Thyroid gland (tissue), 4 donors: ENCODE results near the gene MROH2A. TPM values are rescaled to one million over a fixed set of nuclear protein-coding genes. Genes with fewer than 3 reads are reported as not detected.

Source experiments
- DNase-seq, 2 donors: peaks; one replicate each; pipeline ENCODE4 v3.0.0-alpha.2; 2019
- H3K27ac ChIP-seq, 3 donors: fragments of 200-600 bp; sonication (generic); 1 replicate in 2 of 3; 2 replicates in 1 of 3; pipeline ENCODE4 v1.5.1; 2016 to 2019; ENCODE audit warnings: mild to moderate bottlenecking in 1 of 3, moderate library complexity in 1 of 3
- H3K27me3 ChIP-seq: fragments of 200-600 bp; sonication (generic); one replicate; pipeline ENCODE4 v1.5.1; 2019
- H3K36me3 ChIP-seq, 2 donors: fragments of 200-600 bp; sonication (generic); one replicate each; pipeline ENCODE4 v1.5.1; 2016 to 2019
- H3K4me1 ChIP-seq, 2 donors: fragments of 200-600 bp; sonication (generic); one replicate each; pipeline ENCODE4 v1.5.1; 2017 to 2019
- H3K4me3 ChIP-seq, 3 donors: fragments of 200-600 bp; sonication (generic); replicated peaks in 1 of 3; 1 replicate in 2 of 3; 2 replicates in 1 of 3; pipeline ENCODE4 v1.5.1; 2016; ENCODE audit warnings: mild to moderate bottlenecking in 1 of 3
- H3K9me3 ChIP-seq: fragments of 200-600 bp; sonication (generic); one replicate; pipeline ENCODE4 v1.5.1; 2017
- CTCF ChIP-seq, 6 experiments: fragments of 200-600 bp in 3 of 6; fragments of 450-650 bp in 3 of 6; sonication (generic) in 3 of 6; IDR thresholded peaks; one replicate each; pipeline ENCODE4 v1.5.1; 2016 to 2019; ENCODE audit warnings: antibody characterized with exemption in 6 of 6, mild to moderate bottlenecking in 2 of 6, inconsistent platforms in 1 of 6, moderate library complexity in 1 of 6
- POLR2A ChIP-seq, 2 donors: fragments of 450-650 bp; IDR thresholded peaks; one replicate each; pipeline ENCODE4 v1.6.1; 2017; ENCODE audit warnings: antibody characterized with exemption in 2 of 2, mild to moderate bottlenecking in 2 of 2, moderate library complexity in 1 of 2
- WGBS, 2 donors: methylation state at CpG; one replicate each; pipeline ENCODE4 v1.1.5; 2017; 5-methylcytosine and 5-hydroxymethylcytosine counted together
- intact Hi-C: fragments of 100-400 bp; cut with DNase I; formaldehyde crosslinking; loops from one replicate; pipeline ENCODE4 v1.15.1; 2023
- total RNA-seq, 4 donors: library from RNA; depleted of rRNA; stranded (reverse); fragments of >200 nt; gene quantifications; one replicate each; pipeline ENCODE4 v1.2.3, GENCODE V29; 2016

MROH2A gene
- total RNA-seq, 4 donors from 2014 or later: 1.3 to 20.4 (median 9.3) TPM

GRCh38 chr2:233844064-233844807 is 66.1 kb downstream of the MROH2A start:
- H3K4me3 ChIP-seq: no peak overlapping the region
- no peaks in the 10 kb centered on the region for H3K36me3 ChIP-seq
- H3K9me3 ChIP-seq: no peaks in the 10 kb centered on the region
- whole genome bisulfite sequencing, 2 donors: 90 to 94% methylated on average over 19 of the region's 19 CpGs
- TF ChIP-seq POLR2A (IDR thresholded peaks at IDR 0.05) (no peak), CTCF (IDR thresholded peaks at IDR 0.05) (no peak)
- H3K4me1 ChIP-seq: no peaks in the 10 kb centered on the region
- H3K27me3 ChIP-seq: no peaks in the 10 kb centered on the region
- H3K27ac ChIP-seq: no peak overlapping the region
- DNase-seq: no peak
- intact Hi-C loops: no loop called here

- no peak overlapping the region for H3K4me3 ChIP-seq
- intact Hi-C loops: no loop called here
- 96 to 97% methylated on average over 3 of the region's 3 CpGs for WGBS, 2 donors
- H3K36me3 ChIP-seq: no peaks in the 10 kb centered on the region
- DNase-seq: no peak
- H3K4me1 ChIP-seq: no peaks in the 10 kb centered on the region
- TF ChIP-seq CTCF (IDR thresholded peaks at IDR 0.05) (no peak), POLR2A (IDR thresholded peaks at IDR 0.05) (no peak)
- H3K9me3 ChIP-seq: no peaks in the 10 kb centered on the region
- no peaks in the 10 kb centered on the region for H3K27me3 ChIP-seq
- H3K27ac ChIP-seq: no peak overlapping the region
Observed at GRCh38 chr2:233844836-233845235, 66.7 kb downstream of the MROH2A start.

GRCh38 chr2:233845301-233846060 is 67.4 kb downstream of the MROH2A start:
- no peak overlapping the region for H3K27ac ChIP-seq
- intact Hi-C loops: no loop called here
- no peaks in the 10 kb centered on the region for H3K27me3 ChIP-seq
- no peak for DNase-seq
- no peak for TF ChIP-seq POLR2A (IDR thresholded peaks at IDR 0.05)
- TF ChIP-seq CTCF (IDR thresholded peaks at IDR 0.05): no peak
- no peak overlapping the region for H3K4me3 ChIP-seq
- no peaks in the 10 kb centered on the region for H3K36me3 ChIP-seq
- H3K4me1 ChIP-seq: no peaks in the 10 kb centered on the region
- no peaks in the 10 kb centered on the region for H3K9me3 ChIP-seq
- WGBS, 2 donors: 100% methylated on average over 1 of the region's 1 CpG

- 87 to 93% methylated on average over 16 of the region's 16 CpGs for WGBS, 2 donors
- TF ChIP-seq CTCF (IDR thresholded peaks at IDR 0.05) (no peak), POLR2A (IDR thresholded peaks at IDR 0.05) (no peak)
- intact Hi-C loops: no loop called here
- Histone ChIP-seq H3K4me1 (no peaks in the 10 kb centered on the region), H3K36me3 (no peaks in the 10 kb centered on the region), H3K4me3 (no peak overlapping the region), H3K9me3 (no peaks in the 10 kb centered on the region), H3K27me3 (no peaks in the 10 kb centered on the region), H3K27ac (no peak overlapping the region)
- DNase-seq: no peak
Observed at GRCh38 chr2:233846387-233847247, 68.5 kb downstream of the MROH2A start.
